Fibroblast of skin of abdomen (primary cell): Measurements from ENCODE around the gene PRAMEF5.
"Not testable (repeated sequence)": the region's sequence is repeated elsewhere in the genome, so short reads cannot be mapped to it uniquely, and the experiment has no call there.

ENCODE experiments used
- DNase-seq: peaks from one replicate; pipeline ENCODE4 v3.0.0-alpha.2; 2013

Gene PRAMEF5

GRCh38 chr1:13277016-13277415 lies 23.0 kb downstream of the PRAMEF5 start:
- DNase-seq = not testable (repeated sequence)

- DNase-seq = not testable (repeated sequence)
Measured at GRCh38 chr1:13279617-13280016, 25.6 kb downstream of the PRAMEF5 start.

GRCh38 chr1:13285037-13285436 lies 31.0 kb downstream of the PRAMEF5 start, which contains the start of gene PRAMEF8:
Gene PRAMEF8, minus strand, starts transcription at chr1:13285137. Its CDS starts 1,046 bp downstream, at chr1:13284091.
- not testable (repeated sequence) for DNase-seq

- DNase-seq = not testable (repeated sequence)
Measured at GRCh38 chr1:13289030-13289429, 35.0 kb downstream of the PRAMEF5 start.

DNA sequence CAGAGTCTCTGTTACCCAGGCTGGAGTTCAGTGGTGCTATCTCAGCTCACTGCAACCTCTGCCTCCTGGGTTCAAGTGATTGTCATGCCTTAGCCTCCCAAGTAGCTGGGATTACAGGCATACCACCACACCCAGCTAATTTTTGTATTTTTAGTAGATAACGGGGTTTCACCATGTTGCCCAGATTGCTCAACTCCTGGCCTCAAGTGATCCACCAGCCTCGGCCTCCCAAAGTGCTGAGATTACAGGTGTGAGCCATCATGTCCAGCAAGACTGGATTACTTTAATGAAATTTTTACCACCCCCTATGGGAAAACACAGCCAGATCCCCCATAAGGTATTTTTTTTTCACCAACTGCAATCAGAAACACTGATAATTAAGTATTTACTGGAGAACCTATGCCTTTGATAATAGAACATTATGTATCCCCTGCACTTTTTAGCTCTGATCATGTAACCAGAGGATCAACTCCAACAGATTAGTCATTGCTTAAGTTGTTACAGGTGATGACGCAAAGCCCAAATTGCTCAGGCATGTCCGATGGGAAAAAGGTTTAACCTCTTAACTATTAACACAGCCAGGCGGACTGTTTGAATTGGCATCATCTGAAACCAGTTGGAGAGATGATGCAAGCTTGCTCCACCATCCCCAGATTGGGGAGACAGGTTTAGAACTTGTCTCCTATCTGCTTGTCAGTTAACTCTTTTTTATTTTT lies 43.4 kb downstream of the PRAMEF5 start:
- not testable (repeated sequence) for DNase-seq

DNA sequence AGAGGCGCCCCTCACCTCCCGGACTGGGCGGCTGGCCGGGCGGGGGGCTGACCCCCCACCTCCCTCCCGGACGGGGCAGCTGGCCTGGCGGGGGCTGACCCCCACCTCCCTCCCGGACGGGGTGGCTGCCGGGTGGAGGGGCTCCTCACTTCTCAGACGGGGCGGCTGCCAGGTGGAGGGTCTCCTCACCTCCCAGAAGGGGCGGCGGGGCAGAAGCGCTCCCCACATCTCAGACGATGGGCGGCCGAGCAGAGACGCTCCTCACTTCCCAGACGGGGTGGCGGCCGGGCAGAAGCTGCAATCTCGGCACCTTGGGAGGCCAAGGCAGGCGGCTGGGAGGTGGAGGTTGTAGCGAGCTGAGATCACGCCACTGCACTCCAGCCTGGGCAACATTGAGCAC lies 44.7 kb downstream of the PRAMEF5 start:
- not testable (repeated sequence) for DNase-seq

DNA sequence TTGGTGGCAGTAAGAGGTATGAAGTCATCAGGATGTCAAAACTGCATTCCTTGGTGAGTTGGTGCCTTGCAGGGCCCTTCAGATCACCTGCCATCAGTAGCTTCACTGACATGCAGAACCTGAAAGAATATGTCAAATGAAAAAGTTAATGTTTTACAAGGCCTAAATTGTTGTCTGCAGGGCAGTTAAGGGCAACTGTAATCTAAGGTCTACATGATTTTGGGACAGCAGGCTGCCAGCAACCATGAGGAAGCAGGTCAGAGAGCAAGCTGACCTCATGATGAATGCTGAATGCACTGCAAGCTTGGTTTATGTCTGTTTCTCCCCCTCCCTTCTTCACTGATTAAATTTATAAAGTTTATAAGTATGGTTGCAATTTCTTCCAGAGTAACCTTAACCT lies 48.2 kb downstream of the PRAMEF5 start:
- not testable (repeated sequence) for DNase-seq

DNA sequence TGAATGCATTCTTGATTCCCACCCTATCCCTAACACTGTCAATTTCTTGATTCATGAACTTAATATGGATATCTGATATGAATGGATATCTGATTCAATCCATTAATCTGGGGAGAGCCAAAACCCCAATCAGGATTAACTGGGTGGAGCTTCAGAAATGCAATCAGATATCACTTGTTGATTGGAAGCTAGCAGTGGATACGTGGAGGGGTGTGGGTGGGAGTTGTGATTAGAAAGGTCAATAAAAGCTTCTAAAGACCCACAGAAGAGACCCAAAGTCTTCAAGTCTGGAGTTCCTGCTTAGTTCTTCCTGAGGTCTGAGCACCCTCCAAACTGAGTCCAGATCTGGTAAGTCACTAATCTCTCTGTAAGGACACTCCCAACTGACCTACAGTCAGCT lies 49.2 kb downstream of the PRAMEF5 start, which contains the start of gene PRAMEF33:
TSS of gene PRAMEF33 (plus strand) at position 301 of the 400 bp plus-strand sequence. CDS start 2,416 bp downstream, outside the sequence.
- not testable (repeated sequence) for DNase-seq
